ENCODE measurements around the gene USH2A. TPM values are rescaled to one million over a fixed set of nuclear protein-coding genes. Genes with fewer than 3 reads are reported as not detected.

Gene USH2A
- total RNA-seq, 4 donors from 2014 or later, result not detected

GRCh38 chr1:216261631-216262030 lies 161.6 kb downstream of the USH2A start:
- no peak for TF ChIP-seq CTCF (IDR thresholded peaks at IDR 0.05)
- no peak for DNase-seq (ENCODE audit: low spot score)
- no peak for ATAC-seq (ENCODE audit: low FRiP score)

GRCh38 chr1:216258856-216259255 lies 164.4 kb downstream of the USH2A start:
- no peak for TF ChIP-seq CTCF (IDR thresholded peaks at IDR 0.05)
- no peak for ATAC-seq (ENCODE audit: low FRiP score)
- DNase-seq (ENCODE audit: low spot score), result no peak

GRCh38 chr1:216258386-216258785 lies 164.9 kb downstream of the USH2A start:
- ATAC-seq (ENCODE audit: low FRiP score) (no peak), DNase-seq (ENCODE audit: low spot score) (no peak)
- TF ChIP-seq CTCF (IDR thresholded peaks at IDR 0.05), result no peak

GRCh38 chr1:216250861-216251260 lies 172.4 kb downstream of the USH2A start:
- TF ChIP-seq CTCF (IDR thresholded peaks at IDR 0.05), result no peak
- no peak for DNase-seq (ENCODE audit: low spot score)
- ATAC-seq (ENCODE audit: low FRiP score), result no peak

GRCh38 chr1:216248628-216249027 lies 174.6 kb downstream of the USH2A start:
- ATAC-seq (ENCODE audit: low FRiP score) (no peak), DNase-seq (ENCODE audit: low spot score) (no peak)
- TF ChIP-seq CTCF (IDR thresholded peaks at IDR 0.05), result no peak

- no peak for TF ChIP-seq CTCF (IDR thresholded peaks at IDR 0.05)
- no peak for DNase-seq (ENCODE audit: low spot score)
- ATAC-seq (ENCODE audit: low FRiP score), result no peak
Measured at GRCh38 chr1:216247937-216248336, 175.3 kb downstream of the USH2A start.

- TF ChIP-seq CTCF (IDR thresholded peaks at IDR 0.05), result no peak
- ATAC-seq (ENCODE audit: low FRiP score), result no peak
Measured at GRCh38 chr1:216246577-216247203, 176.6 kb downstream of the USH2A start.

More at GRCh38 chr1:216246577-216247203, 176.6 kb downstream of the USH2A start:
- no peak for DNase-seq (ENCODE audit: low spot score)
